Measurements from ENCODE around the gene RNF168.

GRCh38 chr3:196492080-196492479 lies 11.5 kb downstream of the RNF168 start:
- TF ChIP-seq CTCF (IDR thresholded peaks at IDR 0.05; ENCODE audit: low read length) (no peak), EZH2 (optimal IDR thresholded peaks at IDR 0.05; ENCODE audit: low read depth, low read length) (no peak), EZH2phosphoT487 (IDR thresholded peaks at IDR 0.05; ENCODE audit: low read length) (no peak)
